ENCODE measurements around the gene IFNL3.
"Not testable (repeated sequence)": the region's sequence is repeated elsewhere in the genome, so short reads cannot be mapped to it uniquely, and the experiment has no call there.

The IFNL3 gene

GRCh38 chr19:39275578-39275977 lies 30.8 kb upstream of the IFNL3 start:
- H3K27me3 Mint-ChIP-seq (ENCODE audit: low read depth) = peaks cover 30% of the 10 kb centered on the region
- no peaks in the 10 kb centered on the region for H3K4me1 Mint-ChIP-seq
- H3K9me3 Mint-ChIP-seq = peaks cover 3% of the 10 kb centered on the region
- H3K4me3 Mint-ChIP-seq = no peak overlapping the region
- no peak overlapping the region for H3K27ac Mint-ChIP-seq
- TF ChIP-seq, protein P1, sequence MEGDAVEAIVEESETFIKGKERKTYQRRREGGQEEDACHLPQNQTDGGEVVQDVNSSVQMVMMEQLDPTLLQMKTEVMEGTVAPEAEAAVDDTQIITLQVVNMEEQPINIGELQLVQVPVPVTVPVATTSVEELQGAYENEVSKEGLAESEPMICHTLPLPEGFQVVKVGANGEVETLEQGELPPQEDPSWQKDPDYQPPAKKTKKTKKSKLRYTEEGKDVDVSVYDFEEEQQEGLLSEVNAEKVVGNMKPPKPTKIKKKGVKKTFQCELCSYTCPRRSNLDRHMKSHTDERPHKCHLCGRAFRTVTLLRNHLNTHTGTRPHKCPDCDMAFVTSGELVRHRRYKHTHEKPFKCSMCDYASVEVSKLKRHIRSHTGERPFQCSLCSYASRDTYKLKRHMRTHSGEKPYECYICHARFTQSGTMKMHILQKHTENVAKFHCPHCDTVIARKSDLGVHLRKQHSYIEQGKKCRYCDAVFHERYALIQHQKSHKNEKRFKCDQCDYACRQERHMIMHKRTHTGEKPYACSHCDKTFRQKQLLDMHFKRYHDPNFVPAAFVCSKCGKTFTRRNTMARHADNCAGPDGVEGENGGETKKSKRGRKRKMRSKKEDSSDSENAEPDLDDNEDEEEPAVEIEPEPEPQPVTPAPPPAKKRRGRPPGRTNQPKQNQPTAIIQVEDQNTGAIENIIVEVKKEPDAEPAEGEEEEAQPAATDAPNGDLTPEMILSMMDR (IDR thresholded peaks at IDR 0.05; ENCODE audit: unreplicated experiment in 3 of 3) = no peak
- no peaks in the 10 kb centered on the region for H3K36me3 Mint-ChIP-seq (ENCODE audit: low read depth)

GRCh38 chr19:39273859-39274258 lies 29.1 kb upstream of the IFNL3 start:
- not testable (repeated sequence) for H3K27ac Mint-ChIP-seq; H3K4me1 Mint-ChIP-seq; H3K9me3 Mint-ChIP-seq; H3K4me3 Mint-ChIP-seq; H3K36me3 Mint-ChIP-seq (ENCODE audit: low read depth)
- peaks cover 33% of the 10 kb centered on the region for H3K27me3 Mint-ChIP-seq (ENCODE audit: low read depth)

GRCh38 chr19:39270036-39270871 lies 25.4 kb upstream of the IFNL3 start:
- H3K4me1 Mint-ChIP-seq = no peaks in the 10 kb centered on the region
- no peaks in the 10 kb centered on the region for H3K9me3 Mint-ChIP-seq
- H3K36me3 Mint-ChIP-seq (ENCODE audit: low read depth) = no peaks in the 10 kb centered on the region
- no peak overlapping the region for H3K4me3 Mint-ChIP-seq
- peaks cover 40% of the 10 kb centered on the region for H3K27me3 Mint-ChIP-seq (ENCODE audit: low read depth)
- TF ChIP-seq, protein P1 (IDR thresholded peaks at IDR 0.05; ENCODE audit: unreplicated experiment in 3 of 3) = no peak
- H3K27ac Mint-ChIP-seq = no peak overlapping the region

GRCh38 chr19:39269369-39269768 lies 24.6 kb upstream of the IFNL3 start:
- not testable (repeated sequence) for H3K27ac Mint-ChIP-seq; H3K9me3 Mint-ChIP-seq; H3K36me3 Mint-ChIP-seq (ENCODE audit: low read depth); H3K4me3 Mint-ChIP-seq; H3K4me1 Mint-ChIP-seq
- H3K27me3 Mint-ChIP-seq (ENCODE audit: low read depth) = peaks cover 41% of the 10 kb centered on the region

- not testable (repeated sequence) for H3K9me3 Mint-ChIP-seq; H3K36me3 Mint-ChIP-seq (ENCODE audit: low read depth)
Observed at GRCh38 chr19:39268531-39269223, 23.9 kb upstream of the IFNL3 start.

DNA sequence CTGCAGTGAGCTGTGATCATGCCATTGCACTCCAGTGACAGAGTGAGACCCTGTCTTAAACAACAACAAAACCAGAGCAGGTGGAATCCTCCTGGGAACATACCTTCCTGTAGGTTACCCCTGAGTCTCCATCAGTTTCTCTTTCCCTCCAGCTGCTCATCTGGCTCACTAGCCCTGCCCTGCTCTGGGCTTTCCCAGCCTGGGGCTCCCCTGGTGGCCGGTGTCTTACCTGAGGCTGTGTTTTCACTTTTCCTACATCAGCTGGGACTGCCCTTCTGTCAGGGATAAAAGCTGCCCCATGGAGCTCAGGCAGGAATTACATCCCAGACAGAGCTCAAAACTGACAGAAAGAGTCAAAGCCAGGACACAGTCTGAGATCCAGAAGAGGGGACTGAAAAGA lies 23.3 kb upstream of the IFNL3 start, which contains the start of gene IFNL2:
Gene IFNL2 (plus strand): TSS at position 312 of the 400 bp plus-strand sequence. CDS start 173 bp downstream, outside the sequence.
- H3K4me3 Mint-ChIP-seq; H3K9me3 Mint-ChIP-seq; H3K4me1 Mint-ChIP-seq; H3K36me3 Mint-ChIP-seq (ENCODE audit: low read depth); H3K27ac Mint-ChIP-seq: not testable (repeated sequence)
- peaks cover 52% of the 10 kb centered on the region for H3K27me3 Mint-ChIP-seq (ENCODE audit: low read depth)

More at GRCh38 chr19:39268531-39269223, 23.9 kb upstream of the IFNL3 start:
- H3K27me3 Mint-ChIP-seq (ENCODE audit: low read depth) = peaks cover 46% of the 10 kb centered on the region
- H3K4me3 Mint-ChIP-seq, H3K27ac Mint-ChIP-seq, H3K4me1 Mint-ChIP-seq: not testable (repeated sequence)

DNA sequence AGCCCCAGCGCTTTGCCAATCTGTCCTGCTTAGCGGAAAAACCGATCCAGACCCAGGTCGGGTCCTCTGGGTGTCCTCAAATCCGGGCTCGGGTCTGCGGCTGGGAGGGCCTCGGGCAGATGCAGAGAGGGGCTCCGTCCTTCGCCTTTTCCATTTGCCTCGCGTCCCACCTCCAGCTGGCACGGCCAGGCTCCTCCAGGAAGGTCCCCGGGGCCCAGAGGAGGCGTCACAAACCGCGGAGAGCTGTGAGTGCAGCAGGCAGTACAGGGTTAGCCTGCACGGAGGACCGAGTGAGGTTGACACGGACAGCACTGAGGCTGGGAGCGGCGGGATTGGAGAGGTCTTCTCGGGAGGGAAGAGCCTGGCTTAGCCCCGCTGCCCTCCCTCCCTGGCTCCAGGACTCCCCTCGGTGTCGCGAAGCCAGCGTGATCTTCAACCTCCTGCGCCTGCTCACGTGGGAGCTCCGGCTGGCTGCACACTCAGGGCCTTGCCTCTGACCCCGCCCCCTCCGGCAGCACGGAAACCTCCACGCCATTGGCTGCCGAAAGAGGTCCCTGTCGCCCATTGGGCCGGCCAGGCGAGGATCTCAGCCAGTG lies 20.6 kb upstream of the IFNL3 start:
- Mint-ChIP-seq H3K27ac (no peak overlapping the region), H3K9me3 (no peaks in the 10 kb centered on the region), H3K4me3 (peak overlapping the region in 1 of 3 experiments; percentile 6), H3K4me1 (peaks cover 5% of the 10 kb centered on the region), H3K27me3 (ENCODE audit: low read depth) (peaks cover 74% of the 10 kb centered on the region), H3K36me3 (ENCODE audit: low read depth) (no peaks in the 10 kb centered on the region)
- TF ChIP-seq, protein P1 (IDR thresholded peaks at IDR 0.05; ENCODE audit: unreplicated experiment in 3 of 3) = no peak
